ENCODE results near the gene MYO7B.

DNA sequence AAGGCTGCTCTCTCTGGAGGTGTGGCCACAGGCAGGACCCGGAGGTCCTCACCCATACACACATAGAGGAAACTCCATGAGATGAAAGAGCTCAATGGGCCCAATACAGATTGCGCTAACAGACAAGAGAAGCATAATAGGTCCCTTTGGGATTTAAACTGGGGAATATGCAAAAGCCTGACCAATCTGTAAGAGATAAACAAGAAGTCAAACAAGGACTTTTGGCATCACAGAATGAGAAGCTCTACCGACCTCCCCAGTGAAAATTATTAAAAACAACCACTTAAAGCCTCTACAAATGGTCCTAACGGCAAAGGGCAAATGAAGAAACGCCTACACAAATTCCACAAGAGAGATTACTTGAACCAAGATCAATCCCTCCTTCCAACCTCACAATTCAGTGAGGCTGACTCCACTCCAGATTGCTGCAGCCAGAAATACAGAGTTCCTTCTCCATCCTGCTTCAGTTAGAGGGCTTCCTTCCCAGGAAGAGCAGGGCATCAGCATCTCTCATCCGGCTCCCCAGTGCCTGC, 20.0 kb upstream of the MYO7B start:
- TF ChIP-seq, protein P1, sequence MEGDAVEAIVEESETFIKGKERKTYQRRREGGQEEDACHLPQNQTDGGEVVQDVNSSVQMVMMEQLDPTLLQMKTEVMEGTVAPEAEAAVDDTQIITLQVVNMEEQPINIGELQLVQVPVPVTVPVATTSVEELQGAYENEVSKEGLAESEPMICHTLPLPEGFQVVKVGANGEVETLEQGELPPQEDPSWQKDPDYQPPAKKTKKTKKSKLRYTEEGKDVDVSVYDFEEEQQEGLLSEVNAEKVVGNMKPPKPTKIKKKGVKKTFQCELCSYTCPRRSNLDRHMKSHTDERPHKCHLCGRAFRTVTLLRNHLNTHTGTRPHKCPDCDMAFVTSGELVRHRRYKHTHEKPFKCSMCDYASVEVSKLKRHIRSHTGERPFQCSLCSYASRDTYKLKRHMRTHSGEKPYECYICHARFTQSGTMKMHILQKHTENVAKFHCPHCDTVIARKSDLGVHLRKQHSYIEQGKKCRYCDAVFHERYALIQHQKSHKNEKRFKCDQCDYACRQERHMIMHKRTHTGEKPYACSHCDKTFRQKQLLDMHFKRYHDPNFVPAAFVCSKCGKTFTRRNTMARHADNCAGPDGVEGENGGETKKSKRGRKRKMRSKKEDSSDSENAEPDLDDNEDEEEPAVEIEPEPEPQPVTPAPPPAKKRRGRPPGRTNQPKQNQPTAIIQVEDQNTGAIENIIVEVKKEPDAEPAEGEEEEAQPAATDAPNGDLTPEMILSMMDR (conservative IDR thresholded peaks at IDR 0.05; ENCODE audit: low read length) = no peak
- TF ChIP-seq EZH2phosphoT487 (IDR thresholded peaks at IDR 0.05; ENCODE audit: borderline replicate concordance, low read depth, low read length) = no peak
